Stimulated activated CD8-positive, alpha-beta memory T cell treated with anti-CD3 and anti-CD28 coated beads, Interleukin-15, amount 100 ng/mL, for 48 hours (primary cell): ENCODE measurements around the gene SERPINA5.
A peak's percentile ranks its signal among the peaks of the same experiment; 100 is the strongest.

ENCODE experiments used
- DNase-seq, 2 donors: peaks; one replicate each; pipeline ENCODE4 v3.0.0-alpha.2; 2020; ENCODE audit warnings: low read depth in 2 of 2

Gene SERPINA5

GRCh38 chr14:94581127-94581999 lies at the start of gene SERPINA5:
SERPINA5 (plus strand) TSS chr14:94581426; CDS start chr14:94587363, 5,937 bp downstream.
- no peak for DNase-seq

- DNase-seq, result no peak
These were observed 48.8 kb upstream of the SERPINA5 start for GRCh38 chr14:94532447-94532846.

- DNase-seq, result no peak
These were observed 45.7 kb upstream of the SERPINA5 start for GRCh38 chr14:94535506-94535905.

GRCh38 chr14:94536836-94537235 lies 44.4 kb upstream of the SERPINA5 start:
- DNase-seq, result no peak

- no peak for DNase-seq
These were observed 43.0 kb upstream of the SERPINA5 start for GRCh38 chr14:94538070-94538740.

- no peak for DNase-seq
These were observed 42.0 kb upstream of the SERPINA5 start for GRCh38 chr14:94539181-94539580.

GRCh38 chr14:94540031-94540794 lies 41.0 kb upstream of the SERPINA5 start:
- no peak for DNase-seq

GRCh38 chr14:94541234-94541975 lies 39.8 kb upstream of the SERPINA5 start:
- DNase-seq, result no peak

- DNase-seq, result no peak
These were observed 39.0 kb upstream of the SERPINA5 start for GRCh38 chr14:94542111-94542810.

GRCh38 chr14:94542811-94543440 lies 38.3 kb upstream of the SERPINA5 start:
- no peak for DNase-seq

GRCh38 chr14:94543449-94544124 lies 37.6 kb upstream of the SERPINA5 start:
- DNase-seq, result no peak

GRCh38 chr14:94544726-94545125 lies 36.5 kb upstream of the SERPINA5 start:
- no peak for DNase-seq

- no peak for DNase-seq
These were observed 35.9 kb upstream of the SERPINA5 start for GRCh38 chr14:94545131-94545841.

- no peak for DNase-seq
These were observed 34.0 kb upstream of the SERPINA5 start for GRCh38 chr14:94547151-94547680.

GRCh38 chr14:94547726-94548125 lies 33.5 kb upstream of the SERPINA5 start:
- no peak for DNase-seq

GRCh38 chr14:94548131-94548998 lies 32.9 kb upstream of the SERPINA5 start:
- DNase-seq, result no peak

- DNase-seq, result peak; percentile 21 to 32
These were observed 31.9 kb upstream of the SERPINA5 start for GRCh38 chr14:94548999-94549985.
